ENCODE measurements around the gene MPPED2.

MPPED2 gene, protein sequence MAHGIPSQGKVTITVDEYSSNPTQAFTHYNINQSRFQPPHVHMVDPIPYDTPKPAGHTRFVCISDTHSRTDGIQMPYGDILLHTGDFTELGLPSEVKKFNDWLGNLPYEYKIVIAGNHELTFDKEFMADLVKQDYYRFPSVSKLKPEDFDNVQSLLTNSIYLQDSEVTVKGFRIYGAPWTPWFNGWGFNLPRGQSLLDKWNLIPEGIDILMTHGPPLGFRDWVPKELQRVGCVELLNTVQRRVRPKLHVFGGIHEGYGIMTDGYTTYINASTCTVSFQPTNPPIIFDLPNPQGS

DNA sequence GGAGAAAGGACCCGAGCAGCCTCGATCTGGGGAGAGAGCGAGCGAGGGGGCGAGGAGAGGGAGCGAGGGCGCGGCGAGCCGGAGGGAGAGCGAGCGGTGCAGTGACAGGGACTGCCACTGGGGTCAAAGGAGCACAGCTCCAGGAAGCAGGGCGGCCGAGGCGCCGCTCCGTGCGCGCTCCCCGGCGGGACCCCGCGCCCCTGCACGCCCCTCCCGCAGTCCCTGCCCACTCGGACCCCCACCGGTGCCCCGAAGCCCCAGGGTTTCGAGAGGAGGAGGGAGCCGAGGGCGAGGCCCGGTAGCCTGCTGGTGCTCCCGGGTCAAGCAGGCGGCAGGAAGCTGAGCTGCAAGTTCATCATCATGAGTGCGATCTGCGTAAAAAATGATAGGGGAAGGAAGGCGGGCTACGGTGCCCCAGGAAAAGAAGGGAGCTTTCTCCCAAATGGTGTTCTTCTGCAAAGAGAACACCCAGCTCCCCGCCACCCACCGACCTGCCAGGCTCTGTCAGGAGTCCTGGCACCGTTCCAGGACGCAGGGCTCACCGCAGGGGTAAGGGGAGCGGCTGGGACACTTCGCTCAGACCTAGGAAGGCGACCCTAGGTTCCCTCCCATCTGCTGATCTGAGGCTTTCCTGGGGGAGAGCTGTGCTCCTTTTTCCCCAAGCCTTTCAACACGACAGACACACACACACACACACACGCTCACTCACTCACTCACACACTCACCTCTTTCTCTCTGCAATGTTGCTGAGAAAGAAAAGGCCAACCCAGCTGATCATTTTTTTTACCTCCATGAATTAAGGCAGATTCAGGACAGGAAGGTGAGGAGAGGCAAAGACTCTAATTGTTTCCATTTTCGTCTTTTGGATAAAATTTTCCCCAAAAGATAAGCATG is at the start of gene MPPED2:
TSS of gene MPPED2 (minus strand) at position 103 of the 894 bp plus-strand sequence. CDS start 5,980 bp downstream, outside the sequence.
- TF ChIP-seq ZNF274 (IDR thresholded peaks at IDR 0.05; ENCODE audit: low read depth, low read length) = no peak
- H3K4me3 ChIP-seq (ENCODE audit: low read length) = peak within 1 kb of the TSS; percentile 9

DNA sequence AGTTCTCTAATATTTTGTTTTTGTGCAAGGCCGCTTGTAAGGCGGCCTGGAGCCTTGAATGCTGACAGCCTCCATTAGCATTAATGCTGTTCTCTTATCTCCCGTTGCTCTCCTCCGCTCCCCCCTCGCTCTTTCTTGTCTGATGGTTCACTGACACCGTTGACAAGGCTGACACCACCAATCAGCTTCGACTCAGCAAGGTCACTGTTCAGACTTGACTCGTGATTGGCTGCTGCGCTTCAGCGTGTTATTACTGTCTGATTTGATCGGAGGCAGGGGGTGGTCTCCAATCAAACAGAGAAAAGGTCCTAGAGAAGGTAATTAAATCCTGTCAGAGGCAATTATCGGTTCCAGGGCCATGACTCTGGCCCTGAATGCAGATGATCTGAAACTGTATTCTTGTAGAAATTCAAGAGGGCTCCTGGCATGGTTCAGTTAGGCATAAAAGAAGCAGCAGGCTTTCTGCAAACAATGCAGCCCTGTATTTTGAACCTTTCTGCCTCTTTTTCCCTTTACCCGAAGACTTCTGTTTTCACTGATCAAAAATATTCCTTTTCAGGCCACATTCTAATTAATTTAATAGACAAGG is 49.3 kb upstream of the MPPED2 start:
- no peak for TF ChIP-seq ZNF274 (IDR thresholded peaks at IDR 0.05; ENCODE audit: low read depth, low read length)
- H3K4me3 ChIP-seq (ENCODE audit: low read length) = no peak overlapping the region

DNA sequence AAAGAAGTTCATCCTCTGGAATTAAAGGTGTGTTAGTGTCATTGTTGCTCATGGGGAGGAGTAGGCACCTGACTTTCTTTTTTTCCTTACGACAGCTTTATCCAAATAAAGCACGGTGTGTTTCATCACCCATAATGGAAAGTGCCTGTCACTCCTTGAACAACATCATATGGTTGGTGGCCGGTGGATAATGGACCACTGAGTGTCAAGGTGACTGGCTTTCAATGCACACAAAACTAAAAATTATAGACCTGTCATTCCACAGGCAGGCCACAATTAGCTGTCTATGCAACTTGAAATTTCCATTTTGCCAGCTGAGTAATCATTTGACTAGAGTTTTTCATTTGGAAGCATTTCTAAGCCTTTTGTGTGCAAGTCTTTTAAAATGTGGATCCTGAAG is 45.0 kb upstream of the MPPED2 start:
- TF ChIP-seq ZNF274 (IDR thresholded peaks at IDR 0.05; ENCODE audit: low read depth, low read length) = no peak
- no peak overlapping the region for H3K4me3 ChIP-seq (ENCODE audit: low read length)

DNA sequence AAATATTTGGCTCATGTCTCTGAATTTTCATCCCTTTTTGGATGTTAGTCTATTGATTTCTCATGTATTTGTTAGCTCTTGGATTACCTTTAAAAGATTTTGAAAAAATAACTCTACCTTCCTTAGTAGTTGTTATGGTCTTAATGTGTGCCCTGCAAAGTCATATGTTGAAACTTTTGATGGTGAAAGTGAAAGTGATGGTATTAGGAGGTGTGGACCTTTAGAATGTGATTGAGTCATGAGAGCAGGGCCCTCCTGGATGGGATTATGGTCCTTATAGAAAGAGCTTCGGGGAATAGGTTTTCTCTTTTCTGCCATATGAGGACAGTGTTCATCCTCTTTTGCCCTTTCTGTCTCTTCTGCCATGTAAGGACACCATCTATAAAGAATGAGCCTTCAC is 33.6 kb upstream of the MPPED2 start:
- no peak for TF ChIP-seq ZNF274 (IDR thresholded peaks at IDR 0.05; ENCODE audit: low read depth, low read length)
- no peak overlapping the region for H3K4me3 ChIP-seq (ENCODE audit: low read length)

DNA sequence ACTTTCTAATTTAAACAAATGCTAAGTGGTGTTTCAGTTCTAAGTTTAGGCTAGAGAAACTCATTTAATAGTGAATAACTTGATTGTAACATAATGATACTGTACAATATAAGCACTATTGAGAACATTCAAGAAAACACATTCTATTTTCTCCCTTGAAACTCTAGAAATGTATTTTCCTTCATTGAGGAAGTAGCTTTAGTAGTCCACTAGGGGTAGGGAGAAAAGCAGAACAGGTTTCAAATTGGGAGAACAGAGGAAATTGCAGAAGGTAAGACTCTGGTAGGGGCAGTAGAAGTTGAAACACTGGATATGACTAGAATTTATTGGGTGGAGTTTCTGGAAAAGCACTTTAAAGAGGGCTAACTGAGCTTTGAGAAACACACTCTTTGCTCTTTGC is 31.6 kb upstream of the MPPED2 start:
- TF ChIP-seq ZNF274 (IDR thresholded peaks at IDR 0.05; ENCODE audit: low read depth, low read length) = no peak
- no peak overlapping the region for H3K4me3 ChIP-seq (ENCODE audit: low read length)

DNA sequence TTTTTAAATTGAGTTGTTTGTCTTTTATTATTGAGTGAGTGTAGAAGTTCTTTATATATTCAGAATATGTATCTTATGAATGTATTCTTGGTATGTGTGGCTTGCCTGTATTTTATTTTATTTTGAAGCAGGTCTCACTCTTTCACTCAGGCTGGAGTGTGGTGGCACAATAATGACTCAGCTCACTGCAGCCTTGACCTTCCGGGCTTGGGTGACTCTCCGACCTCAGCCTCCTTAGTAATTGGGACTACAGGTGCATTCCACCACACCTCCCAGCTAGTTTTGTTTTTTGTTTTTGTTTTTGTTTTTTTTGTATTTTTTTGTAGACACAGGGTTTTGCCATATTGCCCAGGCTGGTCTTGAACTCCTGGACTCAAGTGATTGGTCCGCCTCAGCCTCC is 24.5 kb upstream of the MPPED2 start:
- no peak overlapping the region for H3K4me3 ChIP-seq (ENCODE audit: low read length)
- TF ChIP-seq ZNF274 (IDR thresholded peaks at IDR 0.05; ENCODE audit: low read depth, low read length) = no peak

DNA sequence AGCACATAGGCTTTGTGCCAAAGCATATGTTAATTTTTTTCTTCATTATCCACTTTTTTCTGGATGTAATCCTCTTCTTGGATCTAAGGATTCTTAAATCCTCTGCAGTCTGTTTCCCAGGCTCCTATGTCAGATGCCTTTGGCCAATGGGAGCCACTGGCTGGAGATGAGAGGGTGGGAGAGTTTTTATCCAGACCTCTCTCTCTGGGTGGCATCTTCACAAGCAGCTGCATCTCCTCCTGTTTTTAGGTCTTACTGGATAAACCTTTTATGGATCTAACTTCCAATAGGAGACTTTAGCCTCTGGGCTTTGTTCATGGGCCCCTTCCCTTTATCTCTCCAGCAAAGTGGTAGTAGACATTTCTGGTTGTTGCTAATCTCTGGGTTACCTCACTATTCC is 22.4 kb upstream of the MPPED2 start:
- no peak overlapping the region for H3K4me3 ChIP-seq (ENCODE audit: low read length)
- TF ChIP-seq ZNF274 (IDR thresholded peaks at IDR 0.05; ENCODE audit: low read depth, low read length) = no peak

DNA sequence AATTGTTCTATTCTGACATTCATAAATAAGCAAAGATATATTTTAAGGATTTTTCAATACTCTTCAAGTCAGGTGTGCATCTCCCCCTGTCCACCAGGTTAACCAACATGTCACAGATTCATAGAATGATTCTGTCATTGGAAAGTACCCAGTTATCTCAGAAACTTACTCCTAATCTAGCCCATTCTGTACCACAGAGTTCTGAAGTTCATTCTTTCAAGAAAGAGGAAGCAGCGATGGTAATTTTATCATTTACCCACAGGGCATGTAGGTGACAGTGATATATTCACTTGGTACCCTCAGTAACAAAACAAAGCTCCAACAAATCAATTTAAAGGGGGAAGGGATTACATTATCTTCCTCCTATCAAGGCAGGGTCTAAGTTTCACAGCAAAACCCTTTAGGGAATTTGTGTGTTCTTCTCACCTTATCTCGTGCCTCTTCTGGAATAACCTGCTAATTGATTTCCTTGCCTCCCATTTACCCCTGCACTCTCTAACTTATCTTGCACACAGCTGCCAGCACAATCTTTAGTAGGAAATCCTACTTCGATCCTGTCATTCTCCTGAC is 19.0 kb upstream of the MPPED2 start:
- no peak overlapping the region for H3K4me3 ChIP-seq (ENCODE audit: low read length)
- no peak for TF ChIP-seq ZNF274 (IDR thresholded peaks at IDR 0.05; ENCODE audit: low read depth, low read length)

DNA sequence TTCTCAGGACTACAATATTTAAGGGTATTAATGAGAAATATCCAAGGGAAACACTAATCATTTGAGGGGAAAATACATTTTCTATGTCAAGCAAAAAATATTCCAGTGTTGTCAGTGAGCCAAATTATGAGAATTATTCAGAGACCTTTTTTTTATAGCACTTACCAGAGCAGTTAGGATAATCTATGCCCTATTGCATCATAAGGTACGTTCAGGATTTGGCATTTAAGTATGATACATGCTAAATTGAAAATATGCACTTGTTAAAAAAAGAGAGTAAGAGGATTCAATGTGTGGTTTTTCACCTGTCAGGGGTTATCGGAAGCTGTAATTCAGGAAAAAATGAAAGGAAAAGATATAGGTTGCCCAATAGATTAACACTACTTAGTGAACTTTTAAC is 17.2 kb upstream of the MPPED2 start:
- H3K4me3 ChIP-seq (ENCODE audit: low read length) = no peak overlapping the region
- TF ChIP-seq ZNF274 (IDR thresholded peaks at IDR 0.05; ENCODE audit: low read depth, low read length) = no peak

DNA sequence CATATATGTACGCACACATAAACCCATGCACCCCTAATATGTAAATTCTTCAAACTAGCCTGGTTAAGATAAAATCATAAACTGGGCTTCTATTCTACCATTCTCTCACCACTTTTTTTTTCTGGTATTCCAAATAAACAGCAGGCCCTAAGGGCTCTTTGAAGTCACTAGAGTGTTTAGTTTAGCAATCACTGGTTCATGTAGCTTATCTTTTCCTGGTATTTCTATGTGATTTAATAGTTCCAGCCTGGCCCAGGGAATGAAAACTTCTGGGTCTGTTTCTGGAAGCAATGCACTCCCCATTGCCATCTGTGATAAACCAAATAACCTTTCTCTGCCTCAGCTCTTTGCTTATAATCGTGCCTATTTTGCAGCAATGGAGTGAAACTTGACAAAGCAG is 10.7 kb upstream of the MPPED2 start:
- H3K4me3 ChIP-seq (ENCODE audit: low read length) = no peak overlapping the region
- no peak for TF ChIP-seq ZNF274 (IDR thresholded peaks at IDR 0.05; ENCODE audit: low read depth, low read length)

DNA sequence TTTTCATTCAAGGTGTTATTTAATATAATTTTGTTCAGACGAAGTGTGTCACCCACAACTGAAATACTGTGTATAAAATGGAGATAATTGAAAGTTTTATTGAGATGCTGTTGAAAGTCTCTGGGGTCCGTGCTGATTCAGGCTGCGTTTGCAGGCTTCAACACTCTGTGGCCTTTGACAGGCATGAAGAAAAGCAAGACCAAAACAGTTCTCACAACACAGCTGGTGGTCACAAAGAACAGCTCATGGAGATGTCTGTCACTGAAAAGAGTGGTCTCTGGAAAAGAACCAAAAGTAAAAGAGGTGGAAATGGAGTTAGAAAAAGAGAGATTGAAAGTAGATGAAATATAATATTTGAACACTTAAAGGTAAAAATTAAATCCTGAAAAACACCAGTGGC is 9.8 kb upstream of the MPPED2 start:
- TF ChIP-seq ZNF274 (IDR thresholded peaks at IDR 0.05; ENCODE audit: low read depth, low read length) = no peak
- no peak overlapping the region for H3K4me3 ChIP-seq (ENCODE audit: low read length)

DNA sequence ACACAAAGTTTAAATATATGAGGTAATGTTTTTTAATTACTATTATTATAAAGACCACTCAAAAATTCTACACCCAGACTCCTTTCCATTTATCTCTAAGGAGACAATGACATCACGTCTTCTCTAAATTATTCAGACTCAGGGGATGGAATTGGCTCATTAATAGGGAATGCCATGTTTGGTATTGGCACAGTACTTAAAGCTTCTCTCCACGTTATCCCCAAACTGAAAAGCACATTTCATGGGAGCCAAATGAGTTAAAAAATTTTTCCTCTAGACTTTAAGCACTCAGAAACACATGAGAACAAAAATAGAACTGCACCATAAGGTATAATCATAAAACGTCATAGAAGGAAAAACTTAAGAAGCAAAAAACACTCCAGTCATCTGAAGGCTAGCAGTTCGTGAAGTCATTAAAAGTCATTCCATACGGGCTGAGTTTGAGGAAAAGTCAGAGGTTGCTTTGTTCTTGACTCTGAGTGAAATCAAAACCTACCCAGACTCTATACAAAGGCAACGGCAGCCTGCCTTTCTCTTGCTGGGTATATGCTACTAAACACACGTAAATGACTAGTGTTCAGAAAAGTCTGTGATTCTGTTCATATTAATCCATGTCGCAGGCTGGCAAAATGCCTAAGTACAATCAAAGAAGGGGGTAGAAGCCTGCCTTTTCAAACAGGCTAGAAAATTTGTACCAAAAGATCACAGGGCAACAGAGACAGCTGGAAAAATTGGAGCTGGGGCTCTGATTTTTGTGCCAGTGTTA is 8.7 kb upstream of the MPPED2 start:
- no peak for TF ChIP-seq ZNF274 (IDR thresholded peaks at IDR 0.05; ENCODE audit: low read depth, low read length)

DNA sequence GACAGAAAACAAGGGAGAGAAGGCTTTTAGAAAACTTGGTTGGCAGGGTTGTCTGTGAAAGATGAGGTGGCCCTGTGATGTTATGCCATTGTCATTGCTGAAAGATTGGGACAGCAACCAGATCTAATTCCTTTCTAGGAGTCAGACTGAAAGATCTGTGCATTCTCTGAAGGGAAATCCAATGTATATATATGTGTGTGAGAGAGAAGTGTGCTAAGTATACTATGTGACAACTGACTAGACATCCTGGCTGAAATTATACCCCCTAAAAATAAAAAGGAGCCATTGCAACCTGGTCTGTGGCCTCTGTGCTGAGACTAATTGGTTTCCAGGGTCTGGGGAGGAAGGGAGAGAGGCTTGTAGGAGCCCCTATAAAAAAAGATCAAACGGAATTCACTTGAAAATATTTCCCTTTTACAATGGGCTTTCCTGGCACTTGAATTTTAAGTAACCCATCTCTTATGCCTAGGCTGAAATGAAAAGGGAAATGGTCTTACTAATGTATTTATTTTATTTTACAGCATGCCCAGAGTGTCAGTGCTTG is 1.2 kb upstream of the MPPED2 start:
- no peak overlapping the region for H3K4me3 ChIP-seq (ENCODE audit: low read length)
- TF ChIP-seq ZNF274 (IDR thresholded peaks at IDR 0.05; ENCODE audit: low read depth, low read length) = no peak

More for the DNA sequence above, 8.7 kb upstream of the MPPED2 start:
- H3K4me3 ChIP-seq (ENCODE audit: low read length) = no peak overlapping the region
